Esophagus muscularis mucosa (tissue), 4 donors: ENCODE data around the gene MAP6.

Experiments used
- EP300 ChIP-seq: sonication (generic); formaldehyde crosslinking; IDR thresholded peaks from one replicate; pipeline ENCODE4 v1.6.1; 2017; ENCODE audit warnings: antibody characterized with exemption
- POLR2A ChIP-seq: fragments of 450-650 bp; IDR thresholded peaks from one replicate; pipeline ENCODE4 v1.6.1; 2017; ENCODE audit warnings: antibody characterized with exemption, moderate library complexity, mild to moderate bottlenecking, low read depth
- TF ChIP-seq, protein P1 (sequence below), 3 experiments: fragments of 200-600 bp in 2 of 3; fragments of 450-650 bp in 1 of 3; sonication (generic) in 2 of 3; IDR thresholded peaks; one replicate each; pipeline ENCODE4 v1.5.1; 2017 to 2019; ENCODE audit warnings: antibody characterized with exemption in 3 of 3, mild to moderate bottlenecking in 2 of 3, moderate library complexity in 1 of 3

DNA sequence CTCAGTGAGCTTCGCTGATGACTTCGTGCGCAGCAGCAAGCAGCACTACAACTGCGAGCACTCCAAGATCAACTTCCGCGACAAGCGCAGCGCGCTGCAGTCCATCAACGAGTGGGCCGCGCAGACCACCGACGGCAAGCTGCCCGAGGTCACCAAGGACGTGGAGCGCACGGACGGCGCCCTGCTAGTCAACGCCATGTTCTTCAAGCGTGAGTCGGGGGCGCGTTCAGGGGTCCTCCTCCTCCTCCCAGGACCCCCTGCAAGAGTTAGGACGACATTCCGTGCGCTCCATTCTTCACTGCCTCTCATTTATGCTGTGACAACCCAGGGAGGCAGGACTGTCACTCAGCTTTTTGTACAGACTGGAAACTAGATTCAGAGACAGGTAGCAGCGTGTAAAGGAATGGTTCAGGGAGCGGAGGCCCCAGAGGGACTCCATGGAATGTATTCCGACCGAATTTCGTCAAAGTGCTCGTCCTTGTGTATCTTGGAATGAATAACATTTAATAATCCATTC lies 102.0 kb downstream of the MAP6 start:
- TF ChIP-seq, protein P1, sequence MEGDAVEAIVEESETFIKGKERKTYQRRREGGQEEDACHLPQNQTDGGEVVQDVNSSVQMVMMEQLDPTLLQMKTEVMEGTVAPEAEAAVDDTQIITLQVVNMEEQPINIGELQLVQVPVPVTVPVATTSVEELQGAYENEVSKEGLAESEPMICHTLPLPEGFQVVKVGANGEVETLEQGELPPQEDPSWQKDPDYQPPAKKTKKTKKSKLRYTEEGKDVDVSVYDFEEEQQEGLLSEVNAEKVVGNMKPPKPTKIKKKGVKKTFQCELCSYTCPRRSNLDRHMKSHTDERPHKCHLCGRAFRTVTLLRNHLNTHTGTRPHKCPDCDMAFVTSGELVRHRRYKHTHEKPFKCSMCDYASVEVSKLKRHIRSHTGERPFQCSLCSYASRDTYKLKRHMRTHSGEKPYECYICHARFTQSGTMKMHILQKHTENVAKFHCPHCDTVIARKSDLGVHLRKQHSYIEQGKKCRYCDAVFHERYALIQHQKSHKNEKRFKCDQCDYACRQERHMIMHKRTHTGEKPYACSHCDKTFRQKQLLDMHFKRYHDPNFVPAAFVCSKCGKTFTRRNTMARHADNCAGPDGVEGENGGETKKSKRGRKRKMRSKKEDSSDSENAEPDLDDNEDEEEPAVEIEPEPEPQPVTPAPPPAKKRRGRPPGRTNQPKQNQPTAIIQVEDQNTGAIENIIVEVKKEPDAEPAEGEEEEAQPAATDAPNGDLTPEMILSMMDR (IDR thresholded peaks at IDR 0.05), result no peak
- no peak for TF ChIP-seq POLR2A
- TF ChIP-seq EP300, result no peak
